SK-MEL-5 (cell line): ENCODE data around the gene GKAP1. TPM values are rescaled to one million over a fixed set of nuclear protein-coding genes. Genes with fewer than 3 reads are reported as not detected.
"Not testable (repeated sequence)": the region's sequence is repeated elsewhere in the genome, so short reads cannot be mapped to it uniquely, and the experiment has no call there.

Experiments
- DNase-seq: peaks from one replicate; pipeline ENCODE4 v3.0.0-alpha.2; 2016; ENCODE audit warnings: low read depth, low spot score
- in situ Hi-C: cut with HindIII; loops from 2 replicates; pipeline ENCODE4 v1.10.0; 2016; ENCODE audit warnings: low sequenced_read_pairs, high pct_unique_total_duplicates, low pct_unique_long_range_greater_than_20kb
- polyA plus RNA-seq, 2 experiments: library from polyadenylated mRNA; depleted of rRNA; stranded (reverse); fragments of >200 nt; gene quantifications; 2 replicates each; pipeline ENCODE4 v1.2.3, GENCODE V29; 2015
- total RNA-seq: library from RNA; depleted of rRNA; stranded (reverse); fragments of >200 nt; shearing (Covaris generic); gene quantifications from 2 replicates; pipeline ENCODE4 v1.2.3, GENCODE V29; 2014; rRNA removed

GKAP1 gene
- 1.2 and 2.1 TPM in 2 replicates for total RNA-seq
- polyA plus RNA-seq (2015; cell fraction: cytosol; rRNA removed) = 0.27 and 0.81 TPM in 2 replicates
- polyA plus RNA-seq (2015; cell fraction: nucleus; rRNA removed) = 3.5 and 6.2 TPM in 2 replicates

DNA sequence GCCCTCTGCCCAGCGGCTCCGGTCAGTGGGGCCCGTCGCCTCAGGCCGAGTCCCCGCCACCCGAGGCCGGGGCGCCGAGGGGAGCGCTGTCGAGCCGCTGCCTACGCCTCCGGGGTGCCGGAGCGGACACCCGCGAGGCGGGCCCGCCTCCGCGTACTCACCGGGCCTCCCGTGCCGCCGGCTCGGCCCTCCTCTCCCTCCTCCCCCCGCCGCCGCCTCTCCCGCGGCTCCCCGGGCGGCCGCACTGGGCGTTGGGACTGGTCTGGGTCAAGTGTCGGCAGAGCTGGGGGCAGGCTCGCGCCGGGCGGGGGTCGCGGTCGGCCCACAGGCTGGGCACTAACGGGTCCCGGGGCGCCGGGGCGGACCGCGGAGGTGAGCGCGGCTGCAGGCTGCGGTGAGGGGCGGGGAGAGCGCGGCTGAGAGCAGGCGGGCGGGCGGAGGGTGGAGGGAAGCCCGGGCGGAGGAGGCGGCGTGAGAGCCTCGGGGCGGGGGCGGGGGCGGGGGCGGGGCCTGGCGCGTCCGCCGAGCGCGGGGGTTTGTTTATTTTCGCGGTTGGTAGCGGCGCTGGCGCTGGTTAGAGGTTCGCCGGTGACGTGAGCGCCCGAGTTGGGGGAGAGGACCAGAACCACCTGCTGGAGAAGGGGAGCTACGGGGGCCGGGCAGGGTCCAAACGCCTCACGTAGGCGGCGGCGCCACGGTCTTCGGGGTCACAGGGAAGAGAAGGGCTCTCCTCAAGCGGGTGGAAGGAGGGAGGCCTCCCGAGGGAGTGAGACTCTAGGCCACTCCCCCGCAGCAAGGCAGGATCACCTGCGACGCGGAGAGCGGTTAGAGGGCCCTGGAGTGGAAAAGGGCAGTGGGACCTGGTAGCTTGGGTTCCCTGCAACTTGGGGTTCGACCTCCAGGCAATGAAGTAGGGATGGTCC, at the start of gene GKAP1:
TSS of gene GKAP1 (minus strand) at position 414 of the 923 bp plus-strand sequence. CDS start 11,252 bp downstream, outside the sequence.
- in situ Hi-C loops = not testable (repeated sequence)
- DNase-seq = peak; percentile 50

DNA sequence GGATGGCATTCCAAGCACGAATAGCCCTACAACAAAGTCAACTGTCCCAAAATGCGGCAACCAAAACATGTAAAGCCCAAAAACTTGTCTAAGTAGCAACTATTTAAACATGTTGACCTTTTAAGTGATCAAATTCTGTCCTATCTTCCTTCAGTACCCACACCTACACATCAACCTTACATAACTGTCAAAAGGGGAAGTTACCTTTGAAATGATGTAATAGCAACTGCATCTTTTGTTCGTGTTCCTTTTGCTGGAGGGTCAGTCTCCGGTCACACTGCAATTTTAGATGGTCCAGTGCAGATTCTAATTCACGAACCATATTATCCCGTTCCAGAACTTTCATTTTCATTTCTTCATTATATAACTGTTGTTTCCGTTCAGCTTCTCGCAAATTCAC, 32.3 kb upstream of the GKAP1 start:
- DNase-seq, in situ Hi-C loops: not testable (repeated sequence)

DNA sequence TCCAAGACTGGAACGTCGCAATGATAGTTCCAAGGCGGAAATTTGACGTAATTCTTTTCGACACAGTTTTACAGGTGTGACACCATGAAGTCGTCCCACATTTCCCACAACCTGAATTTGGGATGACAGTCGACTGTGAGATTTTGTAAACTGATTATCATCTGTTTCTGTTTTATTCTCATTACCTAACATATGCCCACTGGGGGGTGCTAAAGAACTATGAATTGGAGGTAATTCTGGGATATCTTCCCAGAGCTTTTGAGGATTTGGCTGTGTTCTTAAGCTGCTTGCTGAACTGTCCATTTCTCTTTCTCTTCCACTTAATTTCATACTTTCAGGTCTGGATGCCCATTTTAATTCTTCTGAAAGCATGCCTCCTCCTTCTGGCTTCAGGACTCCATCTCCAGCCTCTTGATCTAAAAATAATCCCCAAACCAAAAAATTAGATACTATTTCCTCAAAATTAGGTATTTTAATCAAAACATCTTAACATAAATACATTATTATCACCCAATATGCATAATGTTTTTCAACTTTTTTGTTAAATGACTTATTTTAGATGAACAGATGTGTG, 19.6 kb upstream of the GKAP1 start:
- in situ Hi-C loops, DNase-seq: not testable (repeated sequence)

DNA sequence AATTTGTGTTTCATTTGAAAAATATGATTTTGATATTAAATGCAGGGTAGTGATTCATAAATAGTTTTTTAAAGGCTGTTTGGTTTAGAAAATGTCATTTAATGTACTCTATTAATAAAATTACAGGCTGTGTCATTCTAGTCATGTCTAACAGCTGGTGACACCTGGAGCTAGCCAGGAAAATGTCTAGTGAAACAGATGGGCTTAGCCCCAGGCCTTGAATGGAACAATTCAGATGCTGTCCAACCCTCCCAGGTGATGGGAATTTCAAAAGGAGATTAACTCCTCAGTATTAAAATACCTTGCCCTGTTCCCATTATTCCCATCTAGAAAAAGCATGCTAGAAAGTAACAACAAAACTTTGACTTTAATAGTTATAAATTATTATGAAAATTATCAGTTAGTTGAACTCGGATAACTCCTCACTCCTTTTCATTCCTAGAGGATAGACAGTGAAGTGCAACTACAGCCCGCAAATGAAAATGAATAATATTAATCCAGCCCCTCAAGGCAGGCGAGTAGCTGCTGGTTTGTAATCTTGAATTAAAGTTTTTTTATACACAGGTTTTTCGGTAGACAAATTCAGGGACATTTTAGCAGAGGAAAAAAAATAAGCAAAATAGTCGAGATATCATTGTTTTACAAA, 13.0 kb upstream of the GKAP1 start:
- in situ Hi-C loops = not testable (repeated sequence)
- peak; percentile 11 for DNase-seq

- in situ Hi-C loops, DNase-seq: not testable (repeated sequence)
Observed at GRCh38 chr9:83824986-83825623, 7.5 kb upstream of the GKAP1 start.

DNA sequence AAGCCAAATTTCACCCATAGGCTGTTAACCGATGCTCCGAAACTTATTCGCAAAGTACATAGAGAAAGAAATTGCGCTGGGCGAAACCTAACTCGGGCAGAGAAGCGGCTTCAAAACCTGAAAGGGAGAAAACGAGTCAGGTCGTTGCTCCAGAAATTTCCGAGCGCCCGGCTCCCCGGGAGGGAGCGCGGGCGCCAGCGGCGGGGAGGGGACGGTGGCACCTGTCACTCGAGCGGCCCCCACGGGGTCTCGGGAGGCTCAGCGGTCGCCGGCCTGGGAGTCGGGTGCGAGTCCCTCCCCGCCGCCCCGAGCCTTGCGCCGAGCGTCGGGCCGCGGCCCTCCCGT, 586 bp downstream of the GKAP1 start:
- DNase-seq, in situ Hi-C loops: not testable (repeated sequence)

DNA sequence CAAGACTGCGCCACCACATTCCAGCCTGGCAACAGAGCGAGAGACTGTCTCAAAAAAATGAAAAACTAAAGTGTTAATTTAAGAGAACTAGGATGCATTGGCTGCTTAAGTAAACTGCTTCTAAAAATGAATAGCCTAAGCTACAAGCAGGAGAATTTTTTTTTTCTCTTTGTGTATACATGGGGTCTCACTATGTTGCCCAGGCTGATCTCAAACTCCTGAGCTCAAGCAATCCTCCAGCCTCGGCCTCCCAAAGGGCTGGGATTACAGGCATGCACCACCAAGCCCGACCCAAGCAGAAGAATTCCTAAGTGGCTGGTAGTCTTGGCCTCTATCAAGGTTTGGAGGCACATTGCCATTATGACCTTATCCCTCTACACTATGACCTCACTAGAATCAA, 2.4 kb downstream of the GKAP1 start:
- in situ Hi-C loops, DNase-seq: not testable (repeated sequence)

DNA sequence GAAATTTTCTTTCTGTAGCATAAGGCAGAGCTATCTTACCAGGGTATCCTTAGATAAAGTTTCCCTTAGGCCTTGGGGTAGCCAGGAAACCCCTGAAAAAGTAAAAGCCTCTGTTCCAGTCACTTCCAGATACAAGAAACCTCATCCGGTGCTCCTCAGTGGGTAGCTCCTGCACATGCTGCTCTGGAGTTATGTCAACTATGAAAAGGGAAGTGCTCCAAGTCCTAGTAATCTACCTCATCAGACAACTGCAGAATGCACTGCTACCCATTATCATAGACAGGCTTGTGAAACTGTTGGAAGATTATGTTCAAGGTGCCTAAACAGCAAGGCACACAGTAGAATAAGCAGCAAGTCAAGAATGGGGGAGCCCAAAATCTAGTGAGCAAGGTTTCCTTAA, 8.4 kb downstream of the GKAP1 start:
- in situ Hi-C loops, DNase-seq: not testable (repeated sequence)

GRCh38 chr9:83804454-83804853, 13.1 kb downstream of the GKAP1 start:
- DNase-seq, in situ Hi-C loops: not testable (repeated sequence)

DNA sequence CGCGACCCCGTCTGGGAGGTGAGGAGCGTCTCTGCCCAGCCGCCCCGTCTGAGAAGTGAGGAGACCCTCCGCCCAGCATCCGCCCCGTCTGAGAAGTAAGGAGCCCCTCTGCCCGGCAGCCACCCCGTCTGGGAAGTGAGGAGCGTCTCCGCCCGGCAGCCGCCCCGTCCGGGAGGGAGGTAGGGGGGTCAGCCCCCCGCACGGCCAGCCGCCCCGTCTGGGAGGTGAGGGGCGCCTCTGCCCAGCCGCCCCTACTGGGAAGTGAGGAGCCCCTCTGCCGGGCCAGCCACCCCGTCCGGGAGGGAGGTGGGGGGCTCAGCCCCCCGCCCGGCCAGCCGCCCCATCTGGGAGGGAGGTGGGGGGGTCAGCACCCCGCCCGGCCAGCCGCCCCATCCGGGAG, 13.6 kb downstream of the GKAP1 start:
- in situ Hi-C loops, DNase-seq: not testable (repeated sequence)

- no peak for DNase-seq
- in situ Hi-C loops = no loop called here
Observed at GRCh38 chr9:83800236-83801033, 17.1 kb downstream of the GKAP1 start.

- in situ Hi-C loops = no loop called here
- no peak for DNase-seq
Observed at GRCh38 chr9:83794051-83794450, 23.5 kb downstream of the GKAP1 start.

- in situ Hi-C loops = no loop called here
- DNase-seq = no peak
Observed at GRCh38 chr9:83792746-83793145, 24.8 kb downstream of the GKAP1 start.

DNA sequence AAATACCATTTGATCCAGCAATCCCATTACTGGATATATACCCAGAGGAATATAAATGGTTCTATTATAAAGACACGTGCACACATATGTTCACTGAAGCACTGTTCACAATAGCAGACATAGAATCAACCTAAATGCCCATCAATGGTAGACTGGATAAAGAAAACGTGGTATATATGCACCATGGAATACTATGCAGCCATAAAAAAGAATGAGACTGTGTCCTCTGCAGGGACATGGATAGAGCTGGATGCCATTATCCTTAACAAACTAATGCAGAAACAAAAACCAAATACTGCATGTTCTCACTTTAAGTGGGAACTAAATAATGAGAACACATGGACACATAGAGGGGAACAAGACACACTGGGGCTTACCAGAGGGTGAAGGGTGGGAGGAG, 39.4 kb downstream of the GKAP1 start:
- in situ Hi-C loops = no loop called here
- no peak for DNase-seq

- no peak for DNase-seq
- in situ Hi-C loops = no loop called here
Observed at GRCh38 chr9:83775932-83776331, 41.6 kb downstream of the GKAP1 start.

- in situ Hi-C loops = no loop called here
Observed at GRCh38 chr9:83772860-83773259, 44.7 kb downstream of the GKAP1 start.

DNA sequence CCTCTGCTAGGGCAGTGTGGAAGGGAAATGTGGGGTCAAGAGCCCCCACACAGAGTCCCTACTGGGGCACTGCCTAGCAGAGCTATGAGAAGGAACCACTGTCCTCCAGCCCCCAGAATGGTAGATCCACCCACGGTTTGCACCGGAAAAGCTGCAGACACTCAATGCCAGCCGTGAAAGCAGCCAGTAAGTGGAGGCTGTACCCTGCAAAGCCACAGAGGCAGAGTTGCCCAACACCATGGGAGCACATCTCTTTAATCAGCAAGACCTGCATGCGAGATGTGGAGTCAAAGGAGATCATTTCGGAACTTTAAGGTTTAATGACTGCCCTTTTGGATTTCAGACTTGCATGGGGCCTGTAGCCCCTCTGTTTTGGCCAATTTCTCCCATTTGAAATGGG, 52.2 kb downstream of the GKAP1 start:
- DNase-seq = no peak
- in situ Hi-C loops = no loop called here

More at GRCh38 chr9:83772860-83773259, 44.7 kb downstream of the GKAP1 start:
- no peak for DNase-seq
